Thoracic aorta (tissue), 2 donors: ENCODE data around the gene AREL1. TPM values are rescaled to one million over a fixed set of nuclear protein-coding genes. Genes with fewer than 3 reads are reported as not detected.

Source experiments
- ATAC-seq: fragments of 150-250 bp; one replicate; pipeline ENCODE4 v1.8.0; 2017; ENCODE audit warnings: low read depth; ENCODE audit not compliant: insufficient number of reproducible peaks, low FRiP score
- DNase-seq: peaks from one replicate; pipeline ENCODE4 v3.0.0-alpha.2; 2020; ENCODE audit warnings: low spot score
- H3K27ac ChIP-seq, 2 donors: fragments of 200-600 bp; sonication (generic); 1 replicate in 1 of 2; 2 replicates in 1 of 2; pipeline ENCODE4 v1.5.1; 2016; ENCODE audit warnings: mild to moderate bottlenecking in 2 of 2, moderate library complexity in 2 of 2
- H3K27me3 ChIP-seq: fragments of 200-600 bp; sonication (generic); replicated peaks from 2 replicates; pipeline ENCODE4 v1.6.0; 2016; ENCODE audit warnings: mild to moderate bottlenecking; ENCODE audit not compliant: insufficient read depth
- H3K36me3 ChIP-seq: fragments of 200-600 bp; sonication (generic); one replicate; pipeline ENCODE4 v1.5.1; 2016
- H3K4me1 ChIP-seq, 2 donors: fragments of 200-600 bp; sonication (generic); 1 replicate in 1 of 2; 2 replicates in 1 of 2; pipeline versions ENCODE4 v1.5.1 to v1.6.0; 2016; ENCODE audit warnings: low read depth in 2 of 2, mild to moderate bottlenecking in 1 of 2; ENCODE audit not compliant: control insufficient read depth in 1 of 2
- H3K4me3 ChIP-seq: fragments of 200-600 bp; sonication (generic); 2 replicates; pipeline ENCODE4 v1.5.1; 2016; ENCODE audit warnings: mild to moderate bottlenecking
- H3K9me3 ChIP-seq: fragments of 200-600 bp; sonication (generic); 2 replicates; pipeline ENCODE4 v1.5.1; 2016
- total RNA-seq, 2 donors: library from RNA; depleted of rRNA; stranded (reverse); fragments of >200 nt; gene quantifications; one replicate each; pipeline versions ENCODE4 v1.1.0 to v1.2.3, GENCODE V29; 2016
- TF ChIP-seq, protein P1 (sequence below): fragments of 200-600 bp; sonication (generic); IDR thresholded peaks from one replicate; pipeline ENCODE4 v1.5.1; 2019; ENCODE audit warnings: antibody characterized with exemption

AREL1 gene
- total RNA-seq, 2 donors from 2014 or later, result 29.6 to 51.4 TPM

DNA sequence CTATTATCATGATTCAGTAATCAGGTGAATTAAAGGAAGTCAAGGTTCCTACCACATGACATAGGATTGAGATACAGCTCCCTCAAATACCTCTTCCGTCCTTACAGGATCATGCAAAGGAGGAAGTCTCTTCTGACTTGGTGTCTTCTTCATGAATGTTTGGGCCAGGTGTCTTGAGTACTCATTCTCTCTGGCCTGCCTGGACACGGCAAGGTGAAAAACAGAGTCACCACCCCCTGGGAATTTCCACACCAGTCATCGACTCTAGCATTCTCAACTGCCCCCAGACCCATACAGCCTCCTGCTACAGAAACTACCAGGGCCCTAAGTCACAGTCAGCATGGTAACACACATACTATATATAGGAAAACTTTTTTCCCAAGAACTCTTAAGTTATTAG, 55.9 kb downstream of the AREL1 start:
- no peak for ATAC-seq

DNA sequence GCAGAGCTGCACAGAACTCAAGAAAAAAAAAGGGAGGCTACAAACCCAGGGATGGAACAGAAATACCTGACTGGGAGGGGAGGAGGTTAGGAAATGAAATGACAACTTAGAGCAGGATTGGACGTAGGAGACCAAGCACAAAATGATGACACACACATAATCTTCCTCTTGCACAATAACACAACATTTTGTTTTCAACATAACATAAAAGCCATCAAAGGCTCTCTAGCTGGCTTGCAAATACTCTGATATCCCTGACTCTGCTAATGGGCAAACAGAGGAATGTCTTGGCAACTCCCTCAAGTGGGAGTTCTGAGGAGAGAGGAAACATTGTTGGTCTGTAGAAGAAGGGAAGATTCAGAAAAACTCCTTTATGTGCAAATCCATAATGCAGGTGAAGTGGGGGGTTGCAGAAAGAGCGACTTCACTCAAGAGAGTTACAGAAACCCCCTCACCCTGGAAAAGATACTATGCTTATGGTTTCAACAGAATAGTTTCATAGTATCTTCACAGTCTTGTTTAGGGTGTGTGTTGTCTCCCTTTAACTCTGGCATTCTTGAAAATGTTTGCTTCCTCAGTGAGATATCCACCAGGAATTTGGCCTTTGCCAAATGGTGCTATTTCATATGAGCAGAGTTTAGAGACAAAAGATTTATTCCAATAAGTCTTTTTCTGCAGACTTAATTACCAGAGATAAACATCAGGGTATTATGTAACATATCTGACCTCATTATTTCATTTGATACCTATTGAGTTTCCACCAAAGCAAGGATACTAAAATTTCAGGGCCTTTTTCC, 57.1 kb downstream of the AREL1 start:
- H3K4me3 ChIP-seq, result no peak overlapping the region
- no peaks in the 10 kb centered on the region for H3K9me3 ChIP-seq
- no peak for ATAC-seq
- H3K27ac ChIP-seq, result peak overlapping the region; percentile 73 to 76
- no peaks in the 10 kb centered on the region for H3K36me3 ChIP-seq
- H3K4me1 ChIP-seq, result peaks cover 33 to 84% of the 10 kb centered on the region in 2 donors
- TF ChIP-seq, protein P1, sequence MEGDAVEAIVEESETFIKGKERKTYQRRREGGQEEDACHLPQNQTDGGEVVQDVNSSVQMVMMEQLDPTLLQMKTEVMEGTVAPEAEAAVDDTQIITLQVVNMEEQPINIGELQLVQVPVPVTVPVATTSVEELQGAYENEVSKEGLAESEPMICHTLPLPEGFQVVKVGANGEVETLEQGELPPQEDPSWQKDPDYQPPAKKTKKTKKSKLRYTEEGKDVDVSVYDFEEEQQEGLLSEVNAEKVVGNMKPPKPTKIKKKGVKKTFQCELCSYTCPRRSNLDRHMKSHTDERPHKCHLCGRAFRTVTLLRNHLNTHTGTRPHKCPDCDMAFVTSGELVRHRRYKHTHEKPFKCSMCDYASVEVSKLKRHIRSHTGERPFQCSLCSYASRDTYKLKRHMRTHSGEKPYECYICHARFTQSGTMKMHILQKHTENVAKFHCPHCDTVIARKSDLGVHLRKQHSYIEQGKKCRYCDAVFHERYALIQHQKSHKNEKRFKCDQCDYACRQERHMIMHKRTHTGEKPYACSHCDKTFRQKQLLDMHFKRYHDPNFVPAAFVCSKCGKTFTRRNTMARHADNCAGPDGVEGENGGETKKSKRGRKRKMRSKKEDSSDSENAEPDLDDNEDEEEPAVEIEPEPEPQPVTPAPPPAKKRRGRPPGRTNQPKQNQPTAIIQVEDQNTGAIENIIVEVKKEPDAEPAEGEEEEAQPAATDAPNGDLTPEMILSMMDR, result no peak
- H3K27me3 ChIP-seq, result no peaks in the 10 kb centered on the region
- no peak for DNase-seq

More for the DNA sequence above, 55.9 kb downstream of the AREL1 start:
- Histone ChIP-seq H3K9me3 (no peaks in the 10 kb centered on the region), H3K27me3 (no peaks in the 10 kb centered on the region), H3K4me1 (peaks cover 45 to 91% of the 10 kb centered on the region in 2 donors), H3K27ac (peak overlapping the region in 1 of 2 donors; percentile 24), H3K36me3 (no peaks in the 10 kb centered on the region), H3K4me3 (no peak overlapping the region)
- TF ChIP-seq, protein P1, result no peak
- no peak for DNase-seq

DNA sequence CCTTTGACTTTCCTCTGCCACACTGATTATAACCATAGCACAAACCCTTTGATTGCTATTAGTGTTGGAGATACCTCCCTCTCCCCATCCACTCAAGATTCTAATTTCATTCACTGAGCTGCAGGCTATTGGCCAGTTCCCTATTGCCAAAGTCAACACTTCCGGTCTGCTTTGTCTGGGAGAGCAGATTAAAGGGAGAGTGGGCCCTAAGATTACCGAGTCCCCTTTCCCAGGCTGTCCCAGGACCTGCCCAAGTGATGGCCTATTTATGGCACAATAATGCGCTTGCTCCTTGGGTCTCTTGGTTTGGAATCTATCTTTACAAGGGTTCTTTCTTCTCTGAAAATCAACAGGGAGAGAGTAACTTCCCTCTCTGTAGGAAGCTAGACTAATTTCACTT, 57.9 kb downstream of the AREL1 start:
- Histone ChIP-seq H3K36me3 (no peaks in the 10 kb centered on the region), H3K27ac (peak overlapping the region; percentile 73 to 76), H3K9me3 (no peaks in the 10 kb centered on the region), H3K4me1 (peaks cover 34 to 84% of the 10 kb centered on the region in 2 donors), H3K27me3 (no peaks in the 10 kb centered on the region), H3K4me3 (no peak overlapping the region)
- no peak for ATAC-seq
- TF ChIP-seq, protein P1, result no peak
- DNase-seq, result no peak

- TF ChIP-seq, protein P1, result no peak
- peak overlapping the region; percentile 73 to 76 for H3K27ac ChIP-seq
Measured at GRCh38 chr14:74653386-74654138, 59.3 kb downstream of the AREL1 start.

GRCh38 chr14:74652541-74652940, 60.3 kb downstream of the AREL1 start:
- Histone ChIP-seq H3K27me3 (no peaks in the 10 kb centered on the region), H3K4me3 (no peak overlapping the region), H3K4me1 (peaks cover 57 to 87% of the 10 kb centered on the region in 2 donors), H3K36me3 (no peaks in the 10 kb centered on the region), H3K9me3 (no peaks in the 10 kb centered on the region), H3K27ac (peak overlapping the region; percentile 73 to 76)
- TF ChIP-seq, protein P1, result no peak
- no peak for ATAC-seq
- DNase-seq, result no peak

More at GRCh38 chr14:74653386-74654138, 59.3 kb downstream of the AREL1 start:
- Histone ChIP-seq H3K4me1 (peaks cover 47 to 84% of the 10 kb centered on the region in 2 donors), H3K27me3 (no peaks in the 10 kb centered on the region), H3K36me3 (no peaks in the 10 kb centered on the region), H3K9me3 (no peaks in the 10 kb centered on the region), H3K4me3 (no peak overlapping the region)
- DNase-seq, result no peak
- no peak for ATAC-seq
